Body of pancreas (tissue), 4 donors: ENCODE results near the gene LRP3. TPM values are rescaled to one million over a fixed set of nuclear protein-coding genes. Genes with fewer than 3 reads are reported as not detected.
"Not testable (repeated sequence)": the region's sequence is repeated elsewhere in the genome, so short reads cannot be mapped to it uniquely, and the experiment has no call there.

Experiments
- ATAC-seq: fragments of 150-250 bp; one replicate; pipeline ENCODE4 v1.9.1; 2016
- DNase-seq, 4 donors: peaks; one replicate each; pipeline ENCODE4 v3.0.0-alpha.2; 2019
- H3K27ac ChIP-seq, 4 donors: fragments of 200-600 bp; sonication (generic); 1 replicate in 3 of 4; 2 replicates in 1 of 4; pipeline versions ENCODE4 v1.5.1 to v1.6.1; 2016 to 2019; ENCODE audit warnings: mild to moderate bottlenecking in 1 of 4, mixed read lengths in 1 of 4, moderate library complexity in 1 of 4
- H3K27me3 ChIP-seq, 2 donors: fragments of 200-600 bp; sonication (generic); one replicate each; pipeline ENCODE4 v1.6.0; 2016; ENCODE audit warnings: mild to moderate bottlenecking in 1 of 2
- H3K36me3 ChIP-seq, 2 donors: fragments of 200-600 bp; sonication (generic); replicated peaks in 1 of 2; 2 replicates each; pipeline ENCODE4 v1.5.1; 2016; ENCODE audit warnings: low read depth in 2 of 2; ENCODE audit not compliant: insufficient read depth in 1 of 2
- H3K4me1 ChIP-seq: fragments of 200-600 bp; sonication (generic); one replicate; pipeline ENCODE4 v1.6.0; 2016
- H3K4me3 ChIP-seq, 2 donors: fragments of 200-600 bp; sonication (generic); 1 replicate in 1 of 2; 2 replicates in 1 of 2; pipeline ENCODE4 v1.5.1; 2016 to 2019
- H3K9me3 ChIP-seq, 3 donors: fragments of 200-600 bp; sonication (generic); 1 replicate in 2 of 3; 2 replicates in 1 of 3; pipeline ENCODE4 v1.5.1; 2016
- POLR2A ChIP-seq, 3 donors: fragments of 450-650 bp; IDR thresholded peaks; one replicate each; pipeline ENCODE4 v1.6.1; 2016; ENCODE audit warnings: antibody characterized with exemption in 3 of 3, mild to moderate bottlenecking in 2 of 3
- WGBS, 2 donors: methylation state at CpG; one replicate each; pipeline ENCODE4 v1.1.5; 2017; 5-methylcytosine and 5-hydroxymethylcytosine counted together
- intact Hi-C: fragments of 100-400 bp; cut with DNase I; formaldehyde crosslinking; loops from one replicate; pipeline ENCODE4 v1.15.1; 2023
- total RNA-seq, 2 donors: library from RNA; depleted of rRNA; stranded (reverse); fragments of >200 nt; gene quantifications; one replicate each; pipeline ENCODE4 v1.1.0, GENCODE V29; 2016
- TF ChIP-seq, protein P1 (sequence below), 7 experiments: fragments of 450-650 bp in 4 of 7; fragments of 200-600 bp in 3 of 7; sonication (generic) in 3 of 7; IDR thresholded peaks; one replicate each; pipeline ENCODE4 v1.5.1; 2016 to 2019; ENCODE audit warnings: antibody characterized with exemption in 7 of 7

Gene LRP3
- total RNA-seq, 2 donors from 2014 or later: 18.1 to 23.3 TPM

DNA sequence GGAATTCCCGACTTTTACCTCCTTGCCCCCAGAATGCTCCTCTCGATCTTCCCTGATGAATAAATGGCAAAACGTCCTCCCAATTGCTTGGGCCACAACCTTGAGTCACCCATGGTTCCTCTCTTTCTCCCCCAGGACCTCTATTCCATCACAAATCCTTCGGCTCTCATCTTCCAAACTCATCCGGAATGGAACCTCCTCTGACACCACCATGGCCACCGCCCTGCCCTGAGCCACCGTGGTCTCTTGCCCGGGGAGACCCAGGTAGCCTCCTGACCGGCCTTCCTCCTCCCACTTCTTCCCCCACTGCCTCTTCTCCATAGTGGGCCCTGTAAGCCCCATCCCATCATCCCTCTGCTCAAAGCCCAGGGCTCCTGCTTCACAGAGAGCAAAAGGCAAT is 26.6 kb downstream of the LRP3 start:
- WGBS, 2 donors: 66 to 70% methylated on average over 9 of the region's 9 CpGs
- H3K27ac ChIP-seq: no peak overlapping the region
- H3K9me3 ChIP-seq: no peaks in the 10 kb centered on the region
- no peak for DNase-seq
- TF ChIP-seq, protein P1, sequence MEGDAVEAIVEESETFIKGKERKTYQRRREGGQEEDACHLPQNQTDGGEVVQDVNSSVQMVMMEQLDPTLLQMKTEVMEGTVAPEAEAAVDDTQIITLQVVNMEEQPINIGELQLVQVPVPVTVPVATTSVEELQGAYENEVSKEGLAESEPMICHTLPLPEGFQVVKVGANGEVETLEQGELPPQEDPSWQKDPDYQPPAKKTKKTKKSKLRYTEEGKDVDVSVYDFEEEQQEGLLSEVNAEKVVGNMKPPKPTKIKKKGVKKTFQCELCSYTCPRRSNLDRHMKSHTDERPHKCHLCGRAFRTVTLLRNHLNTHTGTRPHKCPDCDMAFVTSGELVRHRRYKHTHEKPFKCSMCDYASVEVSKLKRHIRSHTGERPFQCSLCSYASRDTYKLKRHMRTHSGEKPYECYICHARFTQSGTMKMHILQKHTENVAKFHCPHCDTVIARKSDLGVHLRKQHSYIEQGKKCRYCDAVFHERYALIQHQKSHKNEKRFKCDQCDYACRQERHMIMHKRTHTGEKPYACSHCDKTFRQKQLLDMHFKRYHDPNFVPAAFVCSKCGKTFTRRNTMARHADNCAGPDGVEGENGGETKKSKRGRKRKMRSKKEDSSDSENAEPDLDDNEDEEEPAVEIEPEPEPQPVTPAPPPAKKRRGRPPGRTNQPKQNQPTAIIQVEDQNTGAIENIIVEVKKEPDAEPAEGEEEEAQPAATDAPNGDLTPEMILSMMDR (IDR thresholded peaks at IDR 0.05): no peak
- no peak for TF ChIP-seq POLR2A (IDR thresholded peaks at IDR 0.05)
- ATAC-seq: no peak
- no peak overlapping the region for H3K4me3 ChIP-seq
- H3K27me3 ChIP-seq: peaks cover 0 to 16% of the 10 kb centered on the region in 2 donors
- peaks cover 6% of the 10 kb centered on the region for H3K4me1 ChIP-seq
- H3K36me3 ChIP-seq: no peaks in the 10 kb centered on the region
- intact Hi-C loops: no loop called here

DNA sequence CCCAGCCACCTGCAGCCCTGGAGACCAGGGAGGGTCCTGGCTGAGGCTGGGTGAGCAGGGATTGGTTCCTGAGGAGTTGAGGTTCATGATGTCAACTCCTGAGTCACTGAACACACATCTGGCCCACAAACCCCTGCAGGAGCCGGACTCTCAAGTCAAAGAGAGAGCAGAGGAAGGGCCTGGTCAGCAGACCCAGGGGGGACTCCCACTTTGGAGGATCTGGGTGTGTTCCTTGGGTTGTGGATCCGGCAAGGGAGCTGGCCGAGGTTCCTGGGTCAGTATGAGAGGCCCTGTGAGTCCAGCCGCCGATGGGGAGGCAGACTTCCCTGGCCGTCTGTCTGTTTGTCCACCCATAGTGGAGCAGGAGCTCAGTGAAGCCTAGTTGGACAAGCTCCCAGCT is 27.5 kb downstream of the LRP3 start:
- intact Hi-C loops: no loop called here
- DNase-seq: no peak
- 84% methylated on average over 5 of the region's 6 CpGs; no CpG with 5 or more reads in 1 of the 2 donors for WGBS, 2 donors

DNA sequence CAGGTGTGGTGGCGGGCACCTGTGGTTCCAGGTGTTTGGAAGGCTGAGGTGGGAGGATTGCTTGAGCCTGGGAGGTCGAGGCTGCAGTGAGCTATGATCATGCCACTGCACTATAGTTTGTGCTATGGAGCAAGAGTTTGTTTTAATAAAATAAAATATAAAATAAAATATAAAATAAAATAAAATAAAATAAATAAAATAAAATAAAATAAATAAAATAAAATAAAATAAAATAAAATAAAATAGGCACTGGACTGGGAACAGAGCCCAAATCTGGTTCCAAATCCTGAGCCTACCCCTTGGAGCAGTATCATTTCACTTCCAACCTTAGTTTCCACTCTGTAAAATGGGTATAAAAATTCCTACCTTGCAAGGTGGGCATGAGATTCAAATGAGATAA is 28.1 kb downstream of the LRP3 start:
- H3K4me3 ChIP-seq, DNase-seq, ATAC-seq, H3K36me3 ChIP-seq, H3K27ac ChIP-seq, H3K9me3 ChIP-seq, intact Hi-C loops: not testable (repeated sequence)
- WGBS, 2 donors: 74 to 89% methylated on average over 2 of the region's 2 CpGs
- Histone ChIP-seq H3K4me1 (peaks cover 14% of the 10 kb centered on the region), H3K27me3 (peaks cover 0 to 31% of the 10 kb centered on the region in 2 donors)

More for the DNA sequence above, 27.5 kb downstream of the LRP3 start:
- no peak for TF ChIP-seq POLR2A (IDR thresholded peaks at IDR 0.05)
- TF ChIP-seq, protein P1 (IDR thresholded peaks at IDR 0.05): no peak
- Histone ChIP-seq H3K27me3 (peaks cover 0 to 25% of the 10 kb centered on the region in 2 donors), H3K9me3 (no peaks in the 10 kb centered on the region), H3K27ac (no peak overlapping the region), H3K36me3 (no peaks in the 10 kb centered on the region), H3K4me3 (no peak overlapping the region), H3K4me1 (peaks cover 13% of the 10 kb centered on the region)
- no peak for ATAC-seq

DNA sequence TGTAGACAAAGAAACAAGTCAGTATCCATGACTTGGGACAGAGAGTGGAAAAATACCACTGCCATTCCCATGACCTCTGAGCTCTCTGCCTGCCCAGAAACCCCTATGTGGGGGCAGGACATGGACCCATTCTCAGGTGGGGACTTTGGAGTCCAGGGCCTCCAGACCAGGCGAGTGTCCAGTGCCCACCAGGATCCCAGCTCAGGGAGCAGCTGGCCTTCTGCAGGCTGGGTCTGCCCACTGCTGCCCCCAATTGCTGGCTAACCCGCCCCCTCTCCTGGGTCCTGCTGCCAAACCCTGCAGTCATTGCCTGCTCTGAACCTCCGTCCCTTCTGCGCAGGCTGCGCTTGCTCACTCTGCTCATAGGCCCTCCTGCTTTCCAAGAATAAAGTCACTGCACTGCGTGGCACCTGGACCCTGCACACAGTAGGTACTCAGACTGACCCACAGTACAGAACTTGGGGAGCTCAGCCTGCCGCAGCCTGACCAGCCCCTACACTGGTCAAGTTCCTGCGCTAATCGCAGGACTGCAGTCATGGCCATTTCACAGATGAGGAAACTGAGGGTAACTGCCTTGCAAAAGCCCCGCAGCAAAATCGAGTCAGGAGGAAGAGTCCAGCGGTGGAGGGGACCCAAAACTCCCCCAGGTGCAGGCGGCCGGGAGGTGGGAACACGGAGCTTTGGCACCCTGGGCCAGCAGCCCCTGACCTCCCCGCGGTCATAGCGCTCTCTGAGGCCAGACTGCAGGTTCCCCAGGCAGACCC is 30.7 kb downstream of the LRP3 start:
- TF ChIP-seq POLR2A (IDR thresholded peaks at IDR 0.05): no peak
- TF ChIP-seq, protein P1 (IDR thresholded peaks at IDR 0.05): no peak
- ATAC-seq (no peak), DNase-seq (no peak)
- WGBS, 2 donors: 52 to 60% methylated on average over 3 to 18 of the region's 18 CpGs
- no peak overlapping the region for H3K4me3 ChIP-seq
- H3K27me3 ChIP-seq: peaks cover 0 to 32% of the 10 kb centered on the region in 2 donors
- H3K4me1 ChIP-seq: peaks cover 14% of the 10 kb centered on the region
- intact Hi-C loops: no loop called here
- H3K9me3 ChIP-seq: peaks cover 0 to 17% (median 0%) of the 10 kb centered on the region in 3 donors
- no peak overlapping the region for H3K27ac ChIP-seq
- no peaks in the 10 kb centered on the region for H3K36me3 ChIP-seq

DNA sequence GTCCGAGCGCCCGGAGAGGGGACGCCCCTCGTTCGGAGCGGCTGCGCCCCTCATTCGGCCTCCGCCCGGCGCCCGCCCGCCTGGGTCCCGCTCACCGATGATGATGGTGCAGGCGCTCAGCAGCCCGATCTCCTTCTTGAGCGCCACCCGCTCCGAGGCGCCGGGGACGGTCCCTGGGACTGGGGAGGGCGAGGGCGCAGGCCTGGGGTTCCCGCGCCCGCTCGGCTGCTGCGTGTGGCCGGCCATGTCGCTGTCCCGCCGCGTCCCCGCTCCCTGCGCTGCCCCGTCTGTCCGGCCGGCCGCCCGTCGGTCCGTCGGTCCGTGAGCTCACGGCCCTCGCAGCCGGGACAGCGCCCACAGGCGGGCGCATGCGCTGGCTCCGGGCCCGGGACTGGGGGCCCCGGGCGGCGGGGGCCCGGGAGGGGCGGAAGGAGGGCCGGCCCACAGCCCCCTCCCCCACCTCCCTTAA is 31.4 kb downstream of the LRP3 start, which contains the start of gene SLC7A10:
TSS of gene SLC7A10 (minus strand) at position 393 of the 469 bp plus-strand sequence. CDS start at position 246, 147 bp downstream.
- WGBS, 2 donors: 4% methylated on average over 53 of the region's 62 CpGs; no CpG with 5 or more reads in 1 of the 2 donors
- no peak within 1 kb of the TSS for H3K27ac ChIP-seq
- H3K27me3 ChIP-seq: peaks cover 0 to 32% of the 10 kb centered on the region in 2 donors
- no peak for DNase-seq
- H3K36me3 ChIP-seq: no peaks in the 10 kb centered on the region
- ATAC-seq: no peak
- peaks cover 14% of the 10 kb centered on the region for H3K4me1 ChIP-seq
- H3K9me3 ChIP-seq: peaks cover 0 to 17% (median 0%) of the 10 kb centered on the region in 3 donors
- H3K4me3 ChIP-seq: no peak within 1 kb of the TSS
- TF ChIP-seq, protein P1 (IDR thresholded peaks at IDR 0.05): no peak
- TF ChIP-seq POLR2A (IDR thresholded peaks at IDR 0.05): no peak
- intact Hi-C loops: no loop called here
